NCI-H187 (cell line): ENCODE data around the gene DUSP22.

Experiments
- DNase-seq, 2 experiments: peaks; one replicate each; lab custom pipeline; 2025; lab: John Stamatoyannopoulos, UW

The DUSP22 gene

DNA sequence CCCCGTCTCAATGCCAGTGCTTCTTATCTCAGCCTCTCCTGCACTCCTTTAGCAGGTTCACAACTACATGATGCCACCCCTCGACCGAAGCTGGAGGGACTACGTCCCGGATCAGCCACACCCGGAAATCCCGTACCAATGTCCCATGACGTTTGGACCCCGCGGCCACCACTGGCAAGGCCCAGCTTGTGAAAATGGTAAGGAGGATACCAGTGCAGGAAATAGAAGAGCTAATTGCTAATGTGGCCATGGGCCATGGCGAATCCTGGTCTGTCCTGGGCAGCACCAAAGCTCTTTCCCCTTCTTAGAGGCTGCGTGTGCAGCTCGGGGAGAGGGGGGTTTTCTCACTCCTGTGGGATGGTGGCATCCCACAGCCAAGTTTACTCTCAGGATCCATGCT, 104.8 kb downstream of the DUSP22 start:
- no peak for DNase-seq

DNA sequence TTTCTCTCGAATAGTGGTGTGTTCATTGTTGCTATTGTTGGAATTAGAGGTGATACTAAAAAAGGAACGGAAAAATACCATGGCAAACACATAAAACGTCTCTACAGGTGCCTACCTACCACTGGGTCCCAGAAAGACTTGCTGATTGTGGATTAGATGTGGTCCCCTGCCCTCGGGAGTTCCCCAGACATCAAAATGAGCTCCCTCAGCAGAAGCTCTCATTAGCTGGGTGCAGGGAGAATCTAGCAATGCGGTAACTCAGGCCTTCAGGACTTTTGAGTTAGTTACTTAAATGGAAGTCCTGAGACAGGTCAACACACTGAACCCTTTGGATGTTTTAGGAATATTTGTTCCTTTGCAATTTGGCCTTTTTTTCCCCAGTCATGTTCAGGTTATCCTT, 105.3 kb downstream of the DUSP22 start:
- DNase-seq = no peak

DNA sequence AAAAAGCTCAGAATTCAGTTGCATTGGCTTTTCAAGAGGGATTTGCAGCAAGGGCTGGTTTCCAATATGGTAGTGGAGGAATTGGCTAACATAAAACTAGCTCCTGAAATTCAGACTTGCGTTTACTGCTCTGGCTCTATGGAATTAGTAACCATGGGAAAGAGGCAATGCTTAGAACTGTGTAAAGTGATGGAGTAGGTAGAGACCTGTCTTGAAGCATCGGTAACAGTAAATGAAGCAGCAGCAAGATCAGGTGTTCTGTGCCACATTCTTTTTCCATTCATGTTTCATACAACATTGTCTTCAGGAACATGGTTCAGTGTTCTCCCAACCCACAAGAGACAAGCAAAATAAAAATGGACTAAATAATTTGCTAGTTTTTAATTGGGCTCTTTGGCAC, 105.8 kb downstream of the DUSP22 start:
- DNase-seq = no peak

DNA sequence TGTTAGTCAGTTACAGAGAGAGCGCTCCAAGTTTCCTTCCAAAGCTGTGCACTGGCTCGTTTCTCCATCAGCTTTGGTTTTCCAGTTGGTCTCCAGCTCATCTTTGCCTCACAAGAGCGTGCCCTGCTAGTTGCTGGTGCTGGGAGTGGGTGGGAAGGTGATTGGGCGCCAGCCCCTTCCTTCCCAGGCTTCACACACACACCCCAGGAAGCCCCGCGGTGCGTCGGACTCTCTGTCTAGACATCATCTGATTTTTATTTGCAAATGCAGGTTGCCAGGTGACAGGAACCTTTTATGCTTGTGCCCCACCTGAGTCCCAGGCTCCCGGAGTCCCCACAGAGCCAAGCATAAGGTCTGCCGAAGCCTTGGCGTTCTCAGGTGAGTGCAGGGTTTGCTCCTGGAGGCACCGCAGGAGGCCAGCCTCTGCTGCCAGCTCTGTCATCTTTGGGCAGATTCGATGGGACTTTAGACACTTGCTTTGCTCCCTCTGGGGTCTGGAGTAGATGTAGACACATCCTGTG, 106.3 kb downstream of the DUSP22 start:
- no peak for DNase-seq

- no peak for DNase-seq
Measured at GRCh38 chr6:399785-400534, 107.7 kb downstream of the DUSP22 start.

- no peak for DNase-seq
Measured at GRCh38 chr6:400815-401214, 108.5 kb downstream of the DUSP22 start.
